ENCODE data around the gene RAB27A.

RAB27A gene

GRCh38 chr15:55289746-55290527, at the start of gene RAB27A:
Gene RAB27A (minus strand): TSS chr15:55289813. CDS start chr15:55234934, 54,879 bp downstream.
- Histone ChIP-seq H3K4me1 (ENCODE audit: low read depth, poor library complexity, severe bottlenecking) (peaks cover 41% of the 10 kb centered on the region), H3K9ac (peak within 1 kb of the TSS; percentile 85), H3K36me3 (ENCODE audit: insufficient read depth) (no peaks in the 10 kb centered on the region), H3K4me2 (peak within 1 kb of the TSS; percentile 100), H4K20me1 (ENCODE audit: insufficient read depth) (no peaks in the 10 kb centered on the region), H3K4me3 (IDR thresholded peaks at IDR 0.05; ENCODE audit: insufficient read depth, low read depth, low read length) (peak within 1 kb of the TSS; percentile 21), H3K79me2 (ENCODE audit: insufficient read depth, low read depth) (peaks cover 46% of the 10 kb centered on the region), H3K27me3 (ENCODE audit: insufficient read depth, low read depth) (no peaks in the 10 kb centered on the region), H3K27ac (peak within 1 kb of the TSS; percentile 81), H2AFZ (ENCODE audit: low read depth) (peak within 1 kb of the TSS; percentile 100)
- TF ChIP-seq CTCF (conservative IDR thresholded peaks at IDR 0.05; ENCODE audit: low read depth, low read length): no peak

DNA sequence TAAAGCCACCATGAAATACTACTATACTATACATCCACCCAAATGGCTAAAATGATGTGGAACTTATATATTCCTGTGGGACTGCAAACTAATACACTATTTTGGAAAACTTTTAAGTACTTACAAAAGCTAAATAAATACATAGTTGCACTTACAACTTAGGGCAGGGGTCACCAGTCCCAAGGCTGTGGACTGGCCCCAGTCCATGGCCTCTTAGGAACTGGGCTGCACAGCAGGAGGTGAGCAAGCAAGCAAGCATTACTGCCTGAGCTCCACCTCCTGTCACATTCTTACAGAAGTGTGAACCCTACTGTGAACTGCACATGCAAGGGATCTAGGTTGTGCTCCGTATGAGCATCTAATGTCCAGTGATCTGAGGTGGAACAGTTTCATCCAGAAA, 47.5 kb upstream of the RAB27A start:
- no peak for TF ChIP-seq CTCF (conservative IDR thresholded peaks at IDR 0.05; ENCODE audit: low read depth, low read length)
- Histone ChIP-seq H3K79me2 (ENCODE audit: insufficient read depth, low read depth) (no peaks in the 10 kb centered on the region), H3K4me3 (IDR thresholded peaks at IDR 0.05; ENCODE audit: insufficient read depth, low read depth, low read length) (no peak overlapping the region), H2AFZ (ENCODE audit: low read depth) (no peak overlapping the region), H3K27me3 (ENCODE audit: insufficient read depth, low read depth) (no peaks in the 10 kb centered on the region), H3K9ac (no peak overlapping the region), H3K4me1 (ENCODE audit: low read depth, poor library complexity, severe bottlenecking) (no peaks in the 10 kb centered on the region), H4K20me1 (ENCODE audit: insufficient read depth) (no peaks in the 10 kb centered on the region), H3K27ac (no peak overlapping the region), H3K4me2 (no peak overlapping the region), H3K36me3 (ENCODE audit: insufficient read depth) (no peaks in the 10 kb centered on the region; the same call in 1 of the 2 replicates)

GRCh38 chr15:55334997-55335396, 45.4 kb upstream of the RAB27A start:
- no peak for TF ChIP-seq CTCF (conservative IDR thresholded peaks at IDR 0.05; ENCODE audit: low read depth, low read length)
- no peaks in the 10 kb centered on the region for H3K4me1 ChIP-seq (ENCODE audit: low read depth, poor library complexity, severe bottlenecking)
- H3K36me3 ChIP-seq (ENCODE audit: insufficient read depth): no peaks in the 10 kb centered on the region
- H3K27me3 ChIP-seq (ENCODE audit: insufficient read depth, low read depth): no peaks in the 10 kb centered on the region
- H3K79me2 ChIP-seq (ENCODE audit: insufficient read depth, low read depth): no peaks in the 10 kb centered on the region
- H2AFZ ChIP-seq (ENCODE audit: low read depth): no peak overlapping the region
- H4K20me1 ChIP-seq (ENCODE audit: insufficient read depth): no peaks in the 10 kb centered on the region
- H3K27ac ChIP-seq: no peak overlapping the region
- H3K4me2 ChIP-seq: no peak overlapping the region
- no peak overlapping the region for H3K4me3 ChIP-seq (IDR thresholded peaks at IDR 0.05; ENCODE audit: insufficient read depth, low read depth, low read length)
- H3K9ac ChIP-seq: no peak overlapping the region

DNA sequence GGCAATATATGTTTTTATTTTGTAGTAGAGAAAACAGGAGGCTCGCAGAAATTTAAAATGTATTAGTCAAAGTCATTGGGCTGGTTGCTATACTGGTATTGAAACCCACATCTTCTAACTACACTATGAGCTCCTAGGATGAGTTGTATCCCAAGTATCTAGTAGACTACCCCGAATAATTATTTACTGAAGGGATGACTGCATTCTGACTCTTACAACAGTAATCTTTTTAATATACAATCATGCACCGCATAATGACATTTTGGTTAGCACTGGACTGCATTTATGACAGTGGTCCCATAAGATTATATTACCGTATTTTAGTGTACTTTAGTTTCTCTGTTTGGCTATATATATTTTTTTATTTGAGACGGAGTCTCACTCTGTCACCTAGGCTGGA, 44.8 kb upstream of the RAB27A start:
- Histone ChIP-seq H4K20me1 (ENCODE audit: insufficient read depth) (no peaks in the 10 kb centered on the region), H3K4me1 (ENCODE audit: low read depth, poor library complexity, severe bottlenecking) (no peaks in the 10 kb centered on the region), H3K27me3 (ENCODE audit: insufficient read depth, low read depth) (no peaks in the 10 kb centered on the region), H3K36me3 (ENCODE audit: insufficient read depth) (no peaks in the 10 kb centered on the region), H2AFZ (ENCODE audit: low read depth) (no peak overlapping the region), H3K4me3 (IDR thresholded peaks at IDR 0.05; ENCODE audit: insufficient read depth, low read depth, low read length) (no peak overlapping the region), H3K27ac (no peak overlapping the region), H3K79me2 (ENCODE audit: insufficient read depth, low read depth) (no peaks in the 10 kb centered on the region), H3K9ac (no peak overlapping the region), H3K4me2 (no peak overlapping the region)
- no peak for TF ChIP-seq CTCF (conservative IDR thresholded peaks at IDR 0.05; ENCODE audit: low read depth, low read length)

Measured in KMS-11 (cell line).